ENCODE data around the gene OR2A5. TPM values are rescaled to one million over a fixed set of nuclear protein-coding genes. Genes with fewer than 3 reads are reported as not detected.

OR2A5 gene
- total and polyA plus RNA-seq, 2 donors (not counting 1 experiment from before 2014, with no cell fraction given) = not detected

- Histone ChIP-seq H3K9ac (ENCODE audit: low read length) (no peak overlapping the region), H3K4me2 (replicated peaks; ENCODE audit: low read depth, low read length, poor library complexity, severe bottlenecking) (no peak overlapping the region), H2AFZ (ENCODE audit: insufficient read depth, low read depth, low read length, poor library complexity, severe bottlenecking) (no peak overlapping the region), H3K9me3 (ENCODE audit: control extremely low read depth in 1 of 3, control insufficient read depth in 2 of 3, insufficient read depth in 1 of 3, low read length in 2 of 3) (no peaks in the 10 kb centered on the region), H3K36me3 (replicated peaks in 1 of 2; ENCODE audit: control extremely low read depth in 1 of 2, control insufficient read depth in 1 of 2, extremely low read depth in 1 of 2, insufficient read depth in 2 of 2, low read length in 1 of 2) (no peaks in the 10 kb centered on the region), H3K27ac (ENCODE audit: low read length in 2 of 2) (no peak overlapping the region), H3K4me3 (ENCODE audit: control extremely low read depth in 1 of 5, extremely low read depth in 1 of 5, insufficient read depth in 1 of 5, low read depth in 2 of 5, low read length in 4 of 5) (no peak overlapping the region), H4K20me1 (ENCODE audit: control insufficient read depth, insufficient read depth, low read length, poor library complexity, severe bottlenecking) (no peaks in the 10 kb centered on the region), H3K27me3 (replicated peaks in 1 of 4; ENCODE audit: control extremely low read depth in 1 of 4, control insufficient read depth in 3 of 4, insufficient read depth in 4 of 4, low read length in 3 of 4) (no peaks in the 10 kb centered on the region), H3K79me2 (ENCODE audit: control insufficient read depth, insufficient read depth, low read length) (no peaks in the 10 kb centered on the region), H3K4me1 (ENCODE audit: control insufficient read depth in 2 of 2, insufficient read depth in 2 of 2, low read length in 2 of 2) (no peaks in the 10 kb centered on the region)
- no peak for TF ChIP-seq CTCF (IDR thresholded peaks at IDR 0.05)
- TF ChIP-seq EZH2 (IDR thresholded peaks at IDR 0.05; ENCODE audit: borderline replicate concordance, insufficient read depth, low read depth, low read length, poor library complexity, severe bottlenecking) = no peak
- CTCF ChIA-PET = no interaction called here
- ATAC-seq (ENCODE audit: low read depth) (no peak), DNase-seq (no peak)
- no peaks in the 10 kb centered on the region for H3K4me1 Mint-ChIP-seq
- H3K9me3 Mint-ChIP-seq (ENCODE audit: insufficient read depth) = no peaks in the 10 kb centered on the region
- H3K27ac Mint-ChIP-seq = no peak overlapping the region
- no peak overlapping the region for H3K4me3 Mint-ChIP-seq
- no peaks in the 10 kb centered on the region for H3K27me3 Mint-ChIP-seq
- POLR2A ChIA-PET = no interaction called here
- intact Hi-C loops (cut with micrococcal nuclease) = no loop called here
Observed at GRCh38 chr7:144022169-144022568, 26.6 kb upstream of the OR2A5 start.

- ChIA-PET POLR2A (no interaction called here), CTCF (no interaction called here)
- Mint-ChIP-seq H3K27me3 (no peaks in the 10 kb centered on the region), H3K4me1 (no peaks in the 10 kb centered on the region), H3K4me3 (no peak overlapping the region), H3K27ac (no peak overlapping the region), H3K9me3 (ENCODE audit: insufficient read depth) (no peaks in the 10 kb centered on the region)
- Histone ChIP-seq H3K27ac (ENCODE audit: low read length in 2 of 2) (no peak overlapping the region), H2AFZ (ENCODE audit: insufficient read depth, low read depth, low read length, poor library complexity, severe bottlenecking) (no peak overlapping the region), H3K79me2 (ENCODE audit: control insufficient read depth, insufficient read depth, low read length) (no peaks in the 10 kb centered on the region), H4K20me1 (ENCODE audit: control insufficient read depth, insufficient read depth, low read length, poor library complexity, severe bottlenecking) (no peaks in the 10 kb centered on the region), H3K4me3 (ENCODE audit: control extremely low read depth in 1 of 5, extremely low read depth in 1 of 5, insufficient read depth in 1 of 5, low read depth in 2 of 5, low read length in 4 of 5) (no peak overlapping the region), H3K4me2 (replicated peaks; ENCODE audit: low read depth, low read length, poor library complexity, severe bottlenecking) (no peak overlapping the region), H3K9me3 (ENCODE audit: control extremely low read depth in 1 of 3, control insufficient read depth in 2 of 3, insufficient read depth in 1 of 3, low read length in 2 of 3) (no peaks in the 10 kb centered on the region), H3K27me3 (replicated peaks in 1 of 4; ENCODE audit: control extremely low read depth in 1 of 4, control insufficient read depth in 3 of 4, insufficient read depth in 4 of 4, low read length in 3 of 4) (no peaks in the 10 kb centered on the region), H3K36me3 (replicated peaks in 1 of 2; ENCODE audit: control extremely low read depth in 1 of 2, control insufficient read depth in 1 of 2, extremely low read depth in 1 of 2, insufficient read depth in 2 of 2, low read length in 1 of 2) (no peaks in the 10 kb centered on the region), H3K9ac (ENCODE audit: low read length) (no peak overlapping the region), H3K4me1 (ENCODE audit: control insufficient read depth in 2 of 2, insufficient read depth in 2 of 2, low read length in 2 of 2) (no peaks in the 10 kb centered on the region)
- intact Hi-C loops (cut with micrococcal nuclease) = no loop called here
- ATAC-seq (ENCODE audit: low read depth) = no peak
- TF ChIP-seq CTCF (IDR thresholded peaks at IDR 0.05) (no peak), EZH2 (IDR thresholded peaks at IDR 0.05; ENCODE audit: borderline replicate concordance, insufficient read depth, low read depth, low read length, poor library complexity, severe bottlenecking) (no peak)
- DNase-seq = no peak
- WGBS (ENCODE audit: insufficient coverage) = no CpG with 5 or more reads among the region's 4 CpGs
Observed at GRCh38 chr7:144023171-144023827, 25.4 kb upstream of the OR2A5 start.
